Activated gamma-delta T cell treated with Interleukin-2 at 50 U/mL for 16 hours (primary cell): ENCODE measurements around the gene ALDH3A2.

Experiments
- DNase-seq: peaks from one replicate; pipeline ENCODE4 v3.0.0-alpha.2; 2020

ALDH3A2 gene

GRCh38 chr17:19717031-19717360, 68.4 kb downstream of the ALDH3A2 start:
- DNase-seq = no peak

GRCh38 chr17:19717411-19717908, 68.9 kb downstream of the ALDH3A2 start:
- no peak for DNase-seq

DNA sequence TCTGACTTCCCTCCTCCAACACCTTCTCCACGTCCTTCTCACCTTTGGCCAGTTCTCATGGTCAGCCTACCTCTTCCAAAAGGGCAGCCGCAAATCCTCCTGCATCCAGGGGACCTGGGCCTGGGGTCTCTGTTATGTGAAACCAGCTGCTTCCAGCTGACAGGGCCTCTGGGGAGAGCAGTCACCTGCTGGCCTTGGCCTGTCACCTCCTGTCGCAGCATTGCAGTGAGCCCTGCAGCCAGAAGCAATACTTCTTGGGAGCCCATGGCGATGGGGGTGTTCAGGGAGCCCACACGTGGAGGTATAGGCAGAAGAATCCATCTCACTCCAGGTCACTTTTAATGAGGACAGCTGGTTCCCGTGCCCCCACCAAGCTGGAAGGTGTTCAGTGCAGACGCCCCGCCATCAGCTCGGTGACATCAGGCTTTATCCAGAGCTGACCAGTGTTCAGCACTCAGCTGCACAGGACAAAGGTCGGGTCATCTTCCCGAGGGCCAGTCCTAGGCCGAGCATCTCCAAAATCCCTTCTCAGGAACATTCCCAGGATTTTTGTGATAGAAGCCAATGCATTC, 69.6 kb downstream of the ALDH3A2 start:
- no peak for DNase-seq

DNA sequence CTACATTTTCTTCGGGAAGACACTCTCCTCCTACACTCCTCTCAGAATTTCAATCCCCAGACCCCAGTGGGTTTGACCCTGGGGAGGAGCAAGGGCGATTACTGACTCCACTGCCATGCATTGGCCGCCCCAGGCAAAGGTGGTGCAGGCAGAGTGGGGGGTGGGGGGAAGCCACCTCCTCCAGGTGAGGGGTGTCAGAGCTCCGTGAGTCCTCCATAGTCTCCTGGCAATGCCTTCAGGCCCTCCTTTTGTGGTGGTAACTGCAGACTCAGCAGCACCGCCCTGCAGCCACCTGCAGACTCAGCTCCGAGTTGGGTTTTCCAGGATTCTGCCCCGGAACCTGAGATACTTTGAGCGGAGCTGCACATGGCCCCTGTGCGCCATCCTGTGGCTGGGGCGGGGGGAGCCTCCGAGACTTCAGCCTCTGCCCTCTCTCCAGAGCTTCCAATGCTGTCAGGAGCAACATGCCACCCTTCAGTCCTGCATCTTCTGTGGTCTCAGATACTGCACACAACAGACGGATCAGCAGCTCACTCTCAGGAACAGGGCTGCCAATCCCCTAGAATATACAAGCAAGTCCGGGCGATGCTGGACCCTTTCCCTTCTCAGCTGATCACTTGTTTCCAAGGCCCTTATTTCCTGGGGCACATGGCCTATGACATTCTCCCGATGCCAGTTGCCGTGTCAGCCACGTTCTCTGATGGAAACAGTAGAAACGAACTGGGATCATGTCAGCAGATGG, 70.2 kb downstream of the ALDH3A2 start:
- DNase-seq = no peak

GRCh38 chr17:19719355-19720209, 71.0 kb downstream of the ALDH3A2 start:
- DNase-seq = no peak

DNA sequence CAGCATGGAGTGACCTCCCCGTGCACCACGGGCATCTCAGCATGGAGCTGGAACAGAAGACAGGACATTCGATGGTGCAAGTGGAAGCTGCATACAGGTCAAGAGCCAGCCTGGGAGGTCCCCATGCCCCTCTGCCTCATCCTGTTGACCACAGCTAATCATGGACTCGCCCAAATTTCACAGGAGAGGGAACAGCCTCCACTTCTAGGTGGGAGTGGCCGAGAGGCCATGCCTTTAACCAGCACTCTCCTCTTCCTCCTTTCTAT, 71.6 kb downstream of the ALDH3A2 start:
- no peak for DNase-seq

GRCh38 chr17:19720631-19721426, 72.3 kb downstream of the ALDH3A2 start:
- no peak for DNase-seq

DNA sequence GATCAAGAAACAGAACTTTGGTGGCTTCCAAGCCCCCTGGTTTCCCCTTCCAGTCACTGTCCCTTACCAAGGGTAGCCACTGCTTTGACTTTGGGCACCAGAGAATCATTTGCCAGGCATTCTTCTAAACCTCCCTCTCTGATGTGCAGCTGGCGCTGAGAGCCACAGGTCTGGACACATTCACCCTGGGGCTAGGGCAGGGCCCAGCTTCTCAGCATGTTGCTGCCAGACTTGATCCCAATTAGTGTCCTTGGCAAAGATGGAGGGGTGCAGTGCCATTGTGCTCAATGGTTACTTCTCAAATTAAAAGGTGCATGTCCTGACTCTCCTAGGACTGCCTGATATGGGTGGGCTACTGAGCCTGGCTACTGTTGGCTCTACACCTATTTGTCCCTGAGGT, 75.4 kb downstream of the ALDH3A2 start:
- DNase-seq = no peak

GRCh38 chr17:19724501-19725420, 76.2 kb downstream of the ALDH3A2 start:
- peak; percentile 44 for DNase-seq

DNA sequence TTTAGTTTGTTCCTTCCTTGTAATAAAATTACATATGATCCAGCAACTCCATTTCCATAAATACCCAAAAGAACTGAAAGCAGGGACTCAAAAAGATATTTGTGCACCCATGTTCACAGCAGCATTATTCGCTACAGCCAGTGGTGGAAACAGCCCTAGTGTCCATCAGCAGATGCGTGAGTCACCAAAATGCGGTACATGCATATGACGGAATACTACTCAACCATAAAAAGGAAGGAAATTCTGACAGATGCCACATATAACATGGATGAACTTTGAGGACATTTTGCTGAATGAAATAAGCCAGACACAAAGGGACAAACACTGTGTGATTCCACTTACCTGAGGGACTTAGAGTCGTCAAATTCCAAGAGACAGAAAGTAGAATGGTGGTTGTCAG, 76.9 kb downstream of the ALDH3A2 start:
- no peak for DNase-seq

GRCh38 chr17:19726631-19727376, 78.3 kb downstream of the ALDH3A2 start:
- DNase-seq = no peak
